ENCODE data around the gene CCDC86.
"Not testable (repeated sequence)": the region's sequence is repeated elsewhere in the genome, so short reads cannot be mapped to it uniquely, and the experiment has no call there.

The CCDC86 gene

GRCh38 chr11:60816590-60817157 lies 25.2 kb upstream of the CCDC86 start:
- in situ Hi-C loops (cut with MboI; ENCODE audit: low sequenced_read_pairs) = no loop called here
- Histone ChIP-seq H3K27me3 (ENCODE audit: low read depth) (no peaks in the 10 kb centered on the region), H3K9me3 (peaks cover 6% of the 10 kb centered on the region), H3K4me1 (no peaks in the 10 kb centered on the region), H3K4me3 (no peak overlapping the region), H3K36me3 (replicated peaks) (no peaks in the 10 kb centered on the region)
- DNase-seq (ENCODE audit: low spot score in 2 of 2) = no peak

GRCh38 chr11:60818057-60818456 lies 23.9 kb upstream of the CCDC86 start:
- no peak for DNase-seq (ENCODE audit: low spot score in 2 of 2)
- H3K9me3 ChIP-seq = peaks cover 6% of the 10 kb centered on the region
- H3K27me3 ChIP-seq (ENCODE audit: low read depth) = no peaks in the 10 kb centered on the region
- no peaks in the 10 kb centered on the region for H3K36me3 ChIP-seq (replicated peaks)
- in situ Hi-C loops (cut with MboI; ENCODE audit: low sequenced_read_pairs) = no loop called here
- H3K4me3 ChIP-seq = no peak overlapping the region
- H3K4me1 ChIP-seq = no peaks in the 10 kb centered on the region

- Histone ChIP-seq H3K27me3 (ENCODE audit: low read depth) (no peaks in the 10 kb centered on the region), H3K4me3 (no peak overlapping the region), H3K9me3 (no peaks in the 10 kb centered on the region; the same call in 1 of the 2 replicates), H3K36me3 (replicated peaks) (no peaks in the 10 kb centered on the region), H3K4me1 (no peaks in the 10 kb centered on the region)
- in situ Hi-C loops (cut with MboI; ENCODE audit: low sequenced_read_pairs) = no loop called here
- DNase-seq (ENCODE audit: low spot score in 2 of 2) = no peak
Measured at GRCh38 chr11:60821827-60822599, 19.9 kb upstream of the CCDC86 start.

- H3K27me3 ChIP-seq (ENCODE audit: low read depth); H3K9me3 ChIP-seq; H3K4me3 ChIP-seq; DNase-seq (ENCODE audit: low spot score in 2 of 2); H3K4me1 ChIP-seq; in situ Hi-C loops (cut with MboI; ENCODE audit: low sequenced_read_pairs); H3K36me3 ChIP-seq (replicated peaks): not testable (repeated sequence)
Measured at GRCh38 chr11:60823745-60824306, 18.1 kb upstream of the CCDC86 start.

GRCh38 chr11:60825118-60825517 lies 16.8 kb upstream of the CCDC86 start:
- Histone ChIP-seq H3K27me3 (ENCODE audit: low read depth) (no peaks in the 10 kb centered on the region), H3K4me1 (no peaks in the 10 kb centered on the region), H3K9me3 (no peaks in the 10 kb centered on the region), H3K4me3 (no peak overlapping the region), H3K36me3 (replicated peaks) (no peaks in the 10 kb centered on the region)
- DNase-seq (ENCODE audit: low spot score in 2 of 2) = no peak
- in situ Hi-C loops (cut with MboI; ENCODE audit: low sequenced_read_pairs) = no loop called here

GRCh38 chr11:60825790-60826189 lies 16.1 kb upstream of the CCDC86 start:
- no peaks in the 10 kb centered on the region for H3K4me1 ChIP-seq
- no peak overlapping the region for H3K4me3 ChIP-seq
- in situ Hi-C loops (cut with MboI; ENCODE audit: low sequenced_read_pairs) = no loop called here
- H3K9me3 ChIP-seq = no peaks in the 10 kb centered on the region
- no peaks in the 10 kb centered on the region for H3K27me3 ChIP-seq (ENCODE audit: low read depth)
- DNase-seq (ENCODE audit: low spot score in 2 of 2) = no peak
- no peaks in the 10 kb centered on the region for H3K36me3 ChIP-seq (replicated peaks)

- H3K4me3 ChIP-seq = no peak overlapping the region
- in situ Hi-C loops (cut with MboI; ENCODE audit: low sequenced_read_pairs) = no loop called here
- no peaks in the 10 kb centered on the region for H3K9me3 ChIP-seq
- no peaks in the 10 kb centered on the region for H3K27me3 ChIP-seq (ENCODE audit: low read depth)
- no peaks in the 10 kb centered on the region for H3K4me1 ChIP-seq
- no peaks in the 10 kb centered on the region for H3K36me3 ChIP-seq (replicated peaks)
- no peak for DNase-seq (ENCODE audit: low spot score in 2 of 2)
Measured at GRCh38 chr11:60830478-60831142, 11.3 kb upstream of the CCDC86 start.

GRCh38 chr11:60831143-60831500 lies 10.8 kb upstream of the CCDC86 start:
- peak; percentile 44 to 86 for DNase-seq (ENCODE audit: low spot score in 2 of 2)
- no peaks in the 10 kb centered on the region for H3K36me3 ChIP-seq (replicated peaks)
- in situ Hi-C loops (cut with MboI; ENCODE audit: low sequenced_read_pairs) = no loop called here
- H3K4me1 ChIP-seq = no peaks in the 10 kb centered on the region
- H3K27me3 ChIP-seq (ENCODE audit: low read depth) = no peaks in the 10 kb centered on the region
- no peak overlapping the region for H3K4me3 ChIP-seq
- H3K9me3 ChIP-seq = no peaks in the 10 kb centered on the region

GRCh38 chr11:60831501-60832079 lies 10.3 kb upstream of the CCDC86 start:
- in situ Hi-C loops (cut with MboI; ENCODE audit: low sequenced_read_pairs) = no loop called here
- Histone ChIP-seq H3K4me3 (no peak overlapping the region), H3K4me1 (no peaks in the 10 kb centered on the region), H3K36me3 (replicated peaks) (no peaks in the 10 kb centered on the region), H3K9me3 (no peaks in the 10 kb centered on the region), H3K27me3 (ENCODE audit: low read depth) (no peaks in the 10 kb centered on the region)
- no peak for DNase-seq (ENCODE audit: low spot score in 2 of 2)

- no peaks in the 10 kb centered on the region for H3K9me3 ChIP-seq
- DNase-seq (ENCODE audit: low spot score in 2 of 2) = no peak
- H3K36me3 ChIP-seq (replicated peaks) = no peaks in the 10 kb centered on the region
- no peaks in the 10 kb centered on the region for H3K4me1 ChIP-seq
- H3K4me3 ChIP-seq = no peak overlapping the region
- in situ Hi-C loops (cut with MboI; ENCODE audit: low sequenced_read_pairs) = no loop called here
- H3K27me3 ChIP-seq (ENCODE audit: low read depth) = no peaks in the 10 kb centered on the region
Measured at GRCh38 chr11:60834742-60835533, 7.0 kb upstream of the CCDC86 start.

GRCh38 chr11:60835534-60835846 lies 6.4 kb upstream of the CCDC86 start:
- in situ Hi-C loops (cut with MboI; ENCODE audit: low sequenced_read_pairs) = no loop called here
- no peaks in the 10 kb centered on the region for H3K36me3 ChIP-seq (replicated peaks)
- H3K9me3 ChIP-seq = no peaks in the 10 kb centered on the region
- no peaks in the 10 kb centered on the region for H3K4me1 ChIP-seq
- H3K27me3 ChIP-seq (ENCODE audit: low read depth) = no peaks in the 10 kb centered on the region
- no peak overlapping the region for H3K4me3 ChIP-seq
- no peak for DNase-seq (ENCODE audit: low spot score in 2 of 2)

GRCh38 chr11:60836866-60837515 lies 4.9 kb upstream of the CCDC86 start:
- no peak for DNase-seq (ENCODE audit: low spot score in 2 of 2)
- H3K4me1 ChIP-seq = peaks cover 3% of the 10 kb centered on the region
- H3K9me3 ChIP-seq = no peaks in the 10 kb centered on the region
- no peaks in the 10 kb centered on the region for H3K27me3 ChIP-seq (ENCODE audit: low read depth)
- in situ Hi-C loops (cut with MboI; ENCODE audit: low sequenced_read_pairs) = no loop called here
- H3K36me3 ChIP-seq (replicated peaks) = no peaks in the 10 kb centered on the region
- H3K4me3 ChIP-seq = no peak overlapping the region

GRCh38 chr11:60838132-60838531 lies 3.8 kb upstream of the CCDC86 start:
- Histone ChIP-seq H3K36me3 (replicated peaks) (no peaks in the 10 kb centered on the region), H3K4me1 (peaks cover 3% of the 10 kb centered on the region), H3K4me3 (no peak overlapping the region), H3K9me3 (no peaks in the 10 kb centered on the region), H3K27me3 (ENCODE audit: low read depth) (no peaks in the 10 kb centered on the region)
- DNase-seq (ENCODE audit: low spot score in 2 of 2) = no peak
- in situ Hi-C loops (cut with MboI; ENCODE audit: low sequenced_read_pairs) = no loop called here

Data from HAP-1 (cell line).